Peyer's patch (tissue), 4 donors: Measurements from ENCODE around the gene ZNF516.

Experiments
- POLR2A ChIP-seq, 2 donors: fragments of 450-650 bp; IDR thresholded peaks; one replicate each; pipeline ENCODE4 v1.5.1; 2017; ENCODE audit warnings: antibody characterized with exemption in 2 of 2, mild to moderate bottlenecking in 2 of 2, moderate library complexity in 2 of 2
- TF ChIP-seq, protein P1 (sequence below), 6 experiments: fragments of 450-650 bp in 4 of 6; fragments of 200-600 bp in 2 of 6; sonication (generic) in 1 of 6; IDR thresholded peaks; one replicate each; pipeline ENCODE4 v1.5.1; 2017 to 2019; ENCODE audit warnings: antibody characterized with exemption in 6 of 6, mild to moderate bottlenecking in 3 of 6, moderate library complexity in 1 of 6

DNA sequence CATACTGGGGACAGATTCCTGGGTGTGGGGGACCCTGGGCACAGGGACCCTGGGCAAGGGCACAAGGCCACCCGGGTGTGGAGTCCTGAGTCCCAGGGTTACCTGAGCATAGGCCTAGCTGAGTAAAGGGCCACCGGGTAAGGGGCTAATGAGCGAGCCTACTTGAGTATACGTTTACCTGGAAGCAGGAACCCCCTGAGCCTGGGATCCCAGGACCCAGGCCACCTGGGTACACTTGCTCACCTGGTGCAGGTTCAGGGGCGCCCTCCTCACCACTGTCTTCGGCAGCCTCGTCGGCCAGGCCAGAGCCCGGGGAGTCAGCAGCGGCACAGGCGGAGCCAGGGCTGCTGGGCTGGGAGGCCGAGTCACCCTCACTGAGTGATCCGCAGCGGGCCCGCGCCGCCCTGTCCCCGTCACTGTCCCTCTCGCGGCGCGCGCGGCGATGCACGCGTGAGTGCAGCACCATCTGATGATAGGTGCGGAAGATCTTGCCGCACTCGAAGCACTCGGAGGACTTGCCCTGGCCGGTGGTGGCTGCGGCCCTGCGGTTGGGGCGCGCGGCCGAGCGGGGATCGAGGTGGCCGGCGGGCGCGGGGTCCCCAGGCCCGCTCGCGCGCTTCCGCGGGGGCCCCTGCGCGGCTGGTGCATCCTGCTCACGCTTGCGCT lies 53.9 kb downstream of the ZNF516 start:
- TF ChIP-seq, protein P1, sequence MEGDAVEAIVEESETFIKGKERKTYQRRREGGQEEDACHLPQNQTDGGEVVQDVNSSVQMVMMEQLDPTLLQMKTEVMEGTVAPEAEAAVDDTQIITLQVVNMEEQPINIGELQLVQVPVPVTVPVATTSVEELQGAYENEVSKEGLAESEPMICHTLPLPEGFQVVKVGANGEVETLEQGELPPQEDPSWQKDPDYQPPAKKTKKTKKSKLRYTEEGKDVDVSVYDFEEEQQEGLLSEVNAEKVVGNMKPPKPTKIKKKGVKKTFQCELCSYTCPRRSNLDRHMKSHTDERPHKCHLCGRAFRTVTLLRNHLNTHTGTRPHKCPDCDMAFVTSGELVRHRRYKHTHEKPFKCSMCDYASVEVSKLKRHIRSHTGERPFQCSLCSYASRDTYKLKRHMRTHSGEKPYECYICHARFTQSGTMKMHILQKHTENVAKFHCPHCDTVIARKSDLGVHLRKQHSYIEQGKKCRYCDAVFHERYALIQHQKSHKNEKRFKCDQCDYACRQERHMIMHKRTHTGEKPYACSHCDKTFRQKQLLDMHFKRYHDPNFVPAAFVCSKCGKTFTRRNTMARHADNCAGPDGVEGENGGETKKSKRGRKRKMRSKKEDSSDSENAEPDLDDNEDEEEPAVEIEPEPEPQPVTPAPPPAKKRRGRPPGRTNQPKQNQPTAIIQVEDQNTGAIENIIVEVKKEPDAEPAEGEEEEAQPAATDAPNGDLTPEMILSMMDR (IDR thresholded peaks at IDR 0.05), result no peak
- no peak for TF ChIP-seq POLR2A (IDR thresholded peaks at IDR 0.05)
